NCI-H128 (cell line): ENCODE measurements around the gene MMAB.

Source experiments
- DNase-seq: peaks from one replicate; lab custom pipeline; 2025; ENCODE audit not compliant: unreplicated experiment; lab: John Stamatoyannopoulos, UW

Gene MMAB

GRCh38 chr12:109540526-109541412 lies 32.5 kb downstream of the MMAB start:
- DNase-seq: no peak

GRCh38 chr12:109539508-109539907 lies 33.8 kb downstream of the MMAB start:
- DNase-seq: no peak

- no peak for DNase-seq
Observed at GRCh38 chr12:109538191-109538863, 35.0 kb downstream of the MMAB start.

GRCh38 chr12:109537136-109537535 lies 36.2 kb downstream of the MMAB start:
- no peak for DNase-seq

GRCh38 chr12:109535863-109536250 lies 37.4 kb downstream of the MMAB start:
- no peak for DNase-seq

GRCh38 chr12:109535231-109535862 lies 38.0 kb downstream of the MMAB start:
- no peak for DNase-seq

- no peak for DNase-seq
Observed at GRCh38 chr12:109534456-109534855, 38.8 kb downstream of the MMAB start.

GRCh38 chr12:109533487-109533740 lies 39.9 kb downstream of the MMAB start:
- no peak for DNase-seq

GRCh38 chr12:109532721-109533486 lies 40.4 kb downstream of the MMAB start:
- DNase-seq: peak; percentile 50

- DNase-seq: no peak
Observed at GRCh38 chr12:109531411-109531810, 41.9 kb downstream of the MMAB start.

GRCh38 chr12:109529691-109530640 lies 43.3 kb downstream of the MMAB start:
- no peak for DNase-seq

GRCh38 chr12:109527489-109528123 lies 45.7 kb downstream of the MMAB start:
- DNase-seq: no peak

- no peak for DNase-seq
Observed at GRCh38 chr12:109525279-109525585, 48.1 kb downstream of the MMAB start.

GRCh38 chr12:109524466-109525278 lies 48.6 kb downstream of the MMAB start:
- no peak for DNase-seq

- no peak for DNase-seq
Observed at GRCh38 chr12:109523504-109523903, 49.8 kb downstream of the MMAB start.

- DNase-seq: no peak
Observed at GRCh38 chr12:109523071-109523470, 50.2 kb downstream of the MMAB start.

GRCh38 chr12:109521831-109522230 lies 51.5 kb downstream of the MMAB start:
- no peak for DNase-seq

GRCh38 chr12:109519787-109520186 lies 53.5 kb downstream of the MMAB start:
- DNase-seq: no peak
